Left kidney (tissue), 2 donors: Measurements from ENCODE around the gene ABCD1. TPM values are rescaled to one million over a fixed set of nuclear protein-coding genes. Genes with fewer than 3 reads are reported as not detected.

Experiments used
- DNase-seq: peaks from one replicate; pipeline ENCODE4 v3.0.0-alpha.2; 2013
- polyA plus RNA-seq: library from polyadenylated mRNA; unstranded; fragments of 120-200 nt; gene quantifications from one replicate; pipeline ENCODE4 v1.2.1, GENCODE V29; 2013; ENCODE audit not compliant: insufficient read length

ABCD1 gene
- polyA plus RNA-seq, 1 donor = 6.4 TPM

GRCh38 chrX:153762626-153763173 lies 38.0 kb downstream of the ABCD1 start:
- no peak for DNase-seq

GRCh38 chrX:153763298-153763932 lies 38.8 kb downstream of the ABCD1 start:
- no peak for DNase-seq

- DNase-seq = peak; percentile 58
Observed at GRCh38 chrX:153763989-153764755, 39.5 kb downstream of the ABCD1 start, which contains the start of gene PLXNB3. Gene PLXNB3 (plus strand): TSS chrX:153764249. CDS start chrX:153765536, 1,287 bp downstream.

- no peak for DNase-seq
Observed at GRCh38 chrX:153764786-153765137, 40.1 kb downstream of the ABCD1 start.

- no peak for DNase-seq
Observed at GRCh38 chrX:153765138-153766079, 40.8 kb downstream of the ABCD1 start.

GRCh38 chrX:153766098-153766817 lies 41.6 kb downstream of the ABCD1 start:
- no peak for DNase-seq

GRCh38 chrX:153766871-153767673 lies 42.4 kb downstream of the ABCD1 start:
- DNase-seq = no peak

GRCh38 chrX:153767674-153768055 lies 43.0 kb downstream of the ABCD1 start:
- DNase-seq = no peak

- DNase-seq = no peak
Observed at GRCh38 chrX:153768311-153769157, 43.9 kb downstream of the ABCD1 start.

- DNase-seq = no peak
Observed at GRCh38 chrX:153769158-153769864, 44.7 kb downstream of the ABCD1 start.

GRCh38 chrX:153769865-153770600 lies 45.4 kb downstream of the ABCD1 start:
- DNase-seq = no peak

GRCh38 chrX:153770601-153771414 lies 46.2 kb downstream of the ABCD1 start:
- DNase-seq = no peak

GRCh38 chrX:153771415-153772315 lies 47.0 kb downstream of the ABCD1 start:
- no peak for DNase-seq

GRCh38 chrX:153772316-153773217 lies 47.9 kb downstream of the ABCD1 start:
- no peak for DNase-seq

- DNase-seq = no peak
Observed at GRCh38 chrX:153773218-153773611, 48.6 kb downstream of the ABCD1 start.
